PFSK-1 (cell line): ENCODE measurements around the gene HDC. TPM values are rescaled to one million over a fixed set of nuclear protein-coding genes. Genes with fewer than 3 reads are reported as not detected.

Source experiments
- FOXP2 ChIP-seq: optimal IDR thresholded peaks from 2 replicates; pipeline ENCODE3; 2011; ENCODE audit warnings: borderline replicate concordance, control low read depth, inconsistent platforms; ENCODE audit not compliant: insufficient read depth; ENCODE audit errors: extremely low read length, extremely low read depth
- POLR2AphosphoS5 ChIP-seq: IDR thresholded peaks from 2 replicates; pipeline ENCODE4 v1.6.1; 2012; ENCODE audit warnings: low read depth, mild to moderate bottlenecking, control low read depth, low read length, moderate library complexity
- REST ChIP-seq, 2 experiments: IDR thresholded peaks; 2 replicates each; pipeline versions ENCODE4 v1.6.1 to v1.8.0; 2011 to 2012; ENCODE audit warnings: low read depth in 2 of 2, low read length in 2 of 2, control low read depth in 1 of 2, inconsistent platforms in 1 of 2, mild to moderate bottlenecking in 1 of 2, moderate library complexity in 1 of 2; ENCODE audit not compliant: insufficient read depth in 1 of 2
- SIN3A ChIP-seq: IDR thresholded peaks from 2 replicates; pipeline ENCODE4 v1.6.1; 2012; ENCODE audit warnings: mild to moderate bottlenecking, low read length, moderate library complexity, borderline replicate concordance; ENCODE audit not compliant: insufficient read depth
- TAF1 ChIP-seq: IDR thresholded peaks from 2 replicates; pipeline ENCODE4 v1.6.1; 2012; ENCODE audit warnings: low read length, control low read depth, borderline replicate concordance; ENCODE audit not compliant: insufficient read depth
- polyA plus RNA-seq: library from polyadenylated mRNA; unstranded; fragments of >200 nt; gene quantifications from one replicate; pipeline ENCODE4 v1.2.1, GENCODE V29; 2012; ENCODE audit warnings: low read depth, missing spikeins; ENCODE audit not compliant: insufficient read length

HDC gene
- polyA plus RNA-seq: not detected

- no peak for TF ChIP-seq SIN3A
- TF ChIP-seq FOXP2: no peak
- TF ChIP-seq TAF1: no peak
- no peak for TF ChIP-seq REST (IDR thresholded peaks at IDR 0.05; ENCODE audit: insufficient read depth in 1 of 2, low read depth in 2 of 2, low read length in 2 of 2)
- TF ChIP-seq POLR2AphosphoS5: no peak
Measured at GRCh38 chr15:50265620-50266019, at the start of gene HDC. Gene HDC, minus strand, starts transcription at chr15:50265726. Its CDS starts 103 bp downstream, at chr15:50265623.

GRCh38 chr15:50312636-50313035 is 47.1 kb upstream of the HDC start:
- TF ChIP-seq FOXP2 (no peak), REST (IDR thresholded peaks at IDR 0.05; ENCODE audit: insufficient read depth in 1 of 2, low read depth in 2 of 2, low read length in 2 of 2) (no peak), POLR2AphosphoS5 (no peak), SIN3A (no peak), TAF1 (no peak)

- TF ChIP-seq SIN3A (no peak), REST (IDR thresholded peaks at IDR 0.05; ENCODE audit: insufficient read depth in 1 of 2, low read depth in 2 of 2, low read length in 2 of 2) (no peak), POLR2AphosphoS5 (no peak)
Measured at GRCh38 chr15:50307799-50308198, 42.3 kb upstream of the HDC start.

GRCh38 chr15:50304836-50305235 is 39.3 kb upstream of the HDC start:
- TF ChIP-seq REST (IDR thresholded peaks at IDR 0.05; ENCODE audit: insufficient read depth in 1 of 2, low read depth in 2 of 2, low read length in 2 of 2): no peak
- TF ChIP-seq POLR2AphosphoS5: no peak
- TF ChIP-seq SIN3A: no peak
- no peak for TF ChIP-seq TAF1
- TF ChIP-seq FOXP2: no peak

GRCh38 chr15:50302581-50302980 is 37.1 kb upstream of the HDC start:
- TF ChIP-seq POLR2AphosphoS5 (no peak), FOXP2 (no peak), TAF1 (no peak), REST (IDR thresholded peaks at IDR 0.05; ENCODE audit: insufficient read depth in 1 of 2, low read depth in 2 of 2, low read length in 2 of 2) (no peak), SIN3A (no peak)
